SU-DHL-6 (cell line): ENCODE measurements around the gene FAM53B.

Source experiments
- CTCF ChIP-seq: fragments of 200-600 bp; sonication (generic); IDR thresholded peaks from one replicate; pipeline ENCODE4 v1.5.1; 2017; ENCODE audit warnings: antibody characterized with exemption, mild to moderate bottlenecking, low read length, moderate library complexity; ENCODE audit not compliant: insufficient read depth, poor library complexity, severe bottlenecking
- EZH2phosphoT487 ChIP-seq: fragments of 200-600 bp; sonication (generic), shearing (Covaris generic); conservative IDR thresholded peaks from 2 replicates; pipeline ENCODE4 v1.6.1; 2018; ENCODE audit warnings: mild to moderate bottlenecking, antibody characterized with exemption, low read length, moderate library complexity, mixed read lengths

- no peak for TF ChIP-seq CTCF
- no peak for TF ChIP-seq EZH2phosphoT487
These were observed 67.6 kb downstream of the FAM53B start for GRCh38 chr10:124676416-124677062.
